ENCODE data around the gene GSTA2. TPM values are rescaled to one million over a fixed set of nuclear protein-coding genes. Genes with fewer than 3 reads are reported as not detected.
"Not testable (repeated sequence)": the region's sequence is repeated elsewhere in the genome, so short reads cannot be mapped to it uniquely, and the experiment has no call there.

Gene GSTA2
- total and polyA plus RNA-seq, 8 donors, result 26.0 to 114 (median 70.1) TPM

DNA sequence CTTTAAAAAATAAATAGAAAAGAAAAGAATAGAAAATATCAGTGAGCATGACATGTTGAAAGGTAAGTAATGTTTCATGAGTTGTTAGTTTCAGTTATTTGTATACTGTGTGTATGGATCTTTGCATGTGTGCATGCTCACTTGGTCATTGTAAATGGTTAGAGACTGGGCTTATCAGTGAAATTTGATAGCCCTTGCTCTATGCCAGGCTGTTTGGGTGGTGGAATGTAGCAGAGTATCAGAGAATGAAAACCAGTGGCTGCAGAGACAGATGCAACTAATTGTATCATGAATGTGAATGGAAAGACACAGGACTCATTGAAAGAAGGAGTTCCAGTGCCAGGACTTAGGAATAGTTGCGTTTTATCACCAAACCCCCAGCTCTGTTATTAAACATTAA is 4.2 kb downstream of the GSTA2 start:
- no peak overlapping the region for H3K4me3 ChIP-seq
- TF ChIP-seq, protein P1, sequence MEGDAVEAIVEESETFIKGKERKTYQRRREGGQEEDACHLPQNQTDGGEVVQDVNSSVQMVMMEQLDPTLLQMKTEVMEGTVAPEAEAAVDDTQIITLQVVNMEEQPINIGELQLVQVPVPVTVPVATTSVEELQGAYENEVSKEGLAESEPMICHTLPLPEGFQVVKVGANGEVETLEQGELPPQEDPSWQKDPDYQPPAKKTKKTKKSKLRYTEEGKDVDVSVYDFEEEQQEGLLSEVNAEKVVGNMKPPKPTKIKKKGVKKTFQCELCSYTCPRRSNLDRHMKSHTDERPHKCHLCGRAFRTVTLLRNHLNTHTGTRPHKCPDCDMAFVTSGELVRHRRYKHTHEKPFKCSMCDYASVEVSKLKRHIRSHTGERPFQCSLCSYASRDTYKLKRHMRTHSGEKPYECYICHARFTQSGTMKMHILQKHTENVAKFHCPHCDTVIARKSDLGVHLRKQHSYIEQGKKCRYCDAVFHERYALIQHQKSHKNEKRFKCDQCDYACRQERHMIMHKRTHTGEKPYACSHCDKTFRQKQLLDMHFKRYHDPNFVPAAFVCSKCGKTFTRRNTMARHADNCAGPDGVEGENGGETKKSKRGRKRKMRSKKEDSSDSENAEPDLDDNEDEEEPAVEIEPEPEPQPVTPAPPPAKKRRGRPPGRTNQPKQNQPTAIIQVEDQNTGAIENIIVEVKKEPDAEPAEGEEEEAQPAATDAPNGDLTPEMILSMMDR (IDR thresholded peaks at IDR 0.05), result no peak
- FAIRE-seq (no peak), DNase-seq (no peak), ATAC-seq (peak; percentile 64 to 77 (median 70))
- peaks cover 0 to 4% (median 0%) of the 10 kb centered on the region in 3 donors for H3K36me3 ChIP-seq
- no peaks in the 10 kb centered on the region for H3K9me3 ChIP-seq
- H3K27me3 ChIP-seq, result no peaks in the 10 kb centered on the region
- WGBS, 2 donors, result 17 to 21% methylated on average over 1 of the region's 1 CpG
- H3K27ac ChIP-seq, result no peak overlapping the region
- H3K4me1 ChIP-seq, result peaks cover 0 to 27% (median 20%) of the 10 kb centered on the region in 3 donors
- intact Hi-C loops (cut with DNase I), result no loop called here

DNA sequence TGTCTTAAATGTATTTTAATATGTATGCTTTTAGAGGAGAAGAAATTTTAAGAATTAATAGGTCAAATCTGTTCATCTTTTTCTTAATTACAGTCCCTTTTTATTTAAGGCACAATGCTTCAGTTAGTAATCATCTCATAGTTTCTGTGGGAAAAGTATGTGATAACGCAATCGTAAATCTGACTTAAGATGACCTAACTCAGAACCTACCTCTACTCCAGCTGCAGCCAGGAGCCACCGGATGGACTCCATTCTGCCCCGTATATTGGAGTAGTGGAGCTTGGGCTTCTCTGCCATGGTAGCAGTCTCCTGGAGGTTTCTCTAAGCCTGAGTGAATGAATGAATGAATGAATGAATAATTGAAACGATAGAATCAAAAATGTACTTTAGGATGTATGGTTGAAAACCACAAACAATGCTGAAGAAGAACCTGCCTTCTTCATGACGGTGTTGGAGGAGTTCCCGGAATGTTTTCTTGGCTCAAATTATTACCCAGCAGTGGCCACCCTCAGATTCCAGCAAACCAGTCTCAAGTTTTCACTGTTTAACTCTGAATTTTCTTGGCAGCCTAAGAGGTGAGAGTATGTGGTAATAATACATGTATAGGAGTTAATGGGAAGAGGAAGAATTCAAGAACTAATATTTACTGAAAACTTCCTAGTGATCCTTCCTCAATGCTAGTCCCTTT is 5.5 kb downstream of the GSTA2 start:
- intact Hi-C loops (cut with DNase I); H3K9me3 ChIP-seq: not testable (repeated sequence)

DNA sequence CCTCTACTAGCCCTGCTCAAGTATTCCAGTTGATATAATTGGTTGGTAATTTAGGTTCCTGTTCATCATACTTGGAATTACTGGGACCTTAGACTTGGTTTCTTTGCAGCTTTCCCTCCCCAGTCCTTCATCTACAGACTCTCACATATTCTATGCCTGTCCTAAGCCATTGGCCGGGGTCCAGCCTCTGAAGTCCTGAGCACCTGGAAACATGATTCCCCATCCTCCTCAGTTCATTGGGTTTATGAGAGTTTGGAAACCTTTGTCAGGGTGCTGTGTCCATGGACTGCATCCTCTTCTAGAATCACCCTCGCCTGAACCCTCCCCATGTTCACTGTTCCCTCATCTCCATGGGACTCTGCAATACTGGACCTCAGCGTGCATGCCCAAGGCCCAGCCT is 8.8 kb downstream of the GSTA2 start:
- Histone ChIP-seq H3K27ac (no peak overlapping the region), H3K36me3 (peaks cover 0 to 38% (median 4%) of the 10 kb centered on the region in 3 donors), H3K27me3 (no peaks in the 10 kb centered on the region), H3K4me3 (no peak overlapping the region), H3K9me3 (no peaks in the 10 kb centered on the region), H3K4me1 (peaks cover 0 to 15% (median 15%) of the 10 kb centered on the region in 3 donors)
- TF ChIP-seq, protein P1 (IDR thresholded peaks at IDR 0.05), result no peak
- FAIRE-seq (no peak), ATAC-seq (no peak), DNase-seq (no peak)
- intact Hi-C loops (cut with DNase I), result no loop called here
- WGBS, 2 donors, result 93 to 95% methylated on average over 3 of the region's 3 CpGs

More for the DNA sequence above, 5.5 kb downstream of the GSTA2 start:
- ATAC-seq, DNase-seq, FAIRE-seq, H3K27me3 ChIP-seq, H3K4me3 ChIP-seq, H3K27ac ChIP-seq: not testable (repeated sequence)
- Histone ChIP-seq H3K4me1 (peaks cover 0 to 27% (median 20%) of the 10 kb centered on the region in 3 donors), H3K36me3 (peaks cover 0 to 14% (median 0%) of the 10 kb centered on the region in 3 donors)
- WGBS, 2 donors, result 48 to 50% methylated on average over 7 of the region's 7 CpGs

DNA sequence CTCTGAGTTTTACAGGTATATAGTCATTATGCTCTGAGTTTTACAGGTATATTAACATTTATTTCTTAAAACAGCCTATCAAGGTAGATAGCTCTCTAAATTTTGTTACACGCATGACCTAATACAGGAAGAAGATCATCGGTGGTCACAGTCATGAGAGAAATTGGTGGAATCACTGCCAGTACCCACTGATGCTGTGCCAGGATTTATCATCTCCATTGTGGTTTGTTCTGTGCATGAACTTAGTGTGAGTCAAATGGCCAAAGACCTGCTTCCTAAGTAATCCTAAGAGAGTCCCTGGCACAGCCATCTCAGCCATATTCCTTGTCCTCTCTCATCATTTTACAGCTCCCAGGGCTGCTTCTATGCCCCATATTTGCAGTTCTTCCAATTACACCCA is 10.1 kb downstream of the GSTA2 start:
- ATAC-seq, DNase-seq, H3K4me3 ChIP-seq: not testable (repeated sequence)

DNA sequence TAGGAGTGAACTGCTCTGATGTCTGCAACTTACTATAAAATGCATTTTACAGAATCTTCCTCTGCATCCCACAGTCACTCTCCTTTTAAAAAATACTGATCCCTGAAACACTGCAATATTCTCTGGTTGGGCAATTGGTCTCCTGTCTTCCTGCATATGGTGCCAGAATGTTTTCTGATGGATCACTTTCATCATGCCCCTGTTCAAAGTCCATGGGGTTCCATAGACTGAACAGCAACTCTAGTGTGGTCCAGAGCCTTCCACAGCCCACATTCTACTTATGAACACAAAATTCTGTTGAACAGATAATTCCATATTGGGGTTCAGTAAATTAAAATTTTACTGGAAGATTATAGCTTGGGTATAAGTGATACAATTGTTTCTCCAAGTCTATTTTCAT is 11.0 kb downstream of the GSTA2 start:
- Histone ChIP-seq H3K27ac (no peak overlapping the region), H3K4me1 (peaks cover 0 to 11% (median 9%) of the 10 kb centered on the region in 3 donors), H3K4me3 (no peak overlapping the region), H3K36me3 (peaks cover 0 to 38% (median 4%) of the 10 kb centered on the region in 3 donors), H3K9me3 (no peaks in the 10 kb centered on the region), H3K27me3 (no peaks in the 10 kb centered on the region)
- TF ChIP-seq, protein P1 (IDR thresholded peaks at IDR 0.05), result no peak
- no peak for FAIRE-seq
- DNase-seq, result no peak
- intact Hi-C loops (cut with DNase I), result no loop called here
- ATAC-seq, result no peak

More for the DNA sequence above, 10.1 kb downstream of the GSTA2 start:
- FAIRE-seq; intact Hi-C loops (cut with DNase I); H3K4me1 ChIP-seq; H3K9me3 ChIP-seq; H3K27ac ChIP-seq; H3K27me3 ChIP-seq: not testable (repeated sequence)
- peaks cover 0 to 38% (median 4%) of the 10 kb centered on the region in 3 donors for H3K36me3 ChIP-seq
- WGBS, 2 donors, result 90 to 91% methylated on average over 2 of the region's 2 CpGs

DNA sequence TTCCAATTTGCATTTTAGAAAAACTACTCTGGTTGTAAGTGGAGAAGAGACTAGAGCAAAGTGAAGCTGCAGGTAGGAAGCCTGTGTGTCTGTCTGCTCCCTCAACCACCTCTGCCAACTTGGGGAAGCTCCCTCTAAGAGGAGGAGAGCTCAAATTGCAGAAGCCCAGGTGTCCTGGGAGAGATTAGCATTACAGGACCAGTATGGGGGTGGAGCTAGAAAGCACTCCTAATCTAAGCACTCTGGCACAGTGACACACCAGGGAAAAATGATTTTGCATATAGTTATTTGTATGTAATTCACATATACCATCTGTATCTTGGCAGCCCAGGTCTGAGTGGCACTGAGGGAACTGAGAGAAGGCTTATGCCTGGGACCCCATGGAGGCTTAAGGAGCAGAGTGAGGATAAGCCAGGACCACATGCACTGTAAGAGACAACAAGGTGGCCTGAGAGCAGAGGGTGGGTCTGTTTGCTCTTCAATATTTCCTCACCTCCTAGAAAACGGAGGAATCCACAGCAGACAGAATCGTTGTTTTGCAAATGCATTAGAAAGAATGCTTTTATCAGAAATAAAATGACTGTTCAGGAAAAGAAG is 13.6 kb downstream of the GSTA2 start:
- H3K27me3 ChIP-seq, result no peaks in the 10 kb centered on the region
- peak overlapping the region in 1 of 4 donors; percentile 11 for H3K27ac ChIP-seq
- WGBS, 2 donors, result 30 to 34% methylated on average over 2 of the region's 2 CpGs
- H3K36me3 ChIP-seq, result peaks cover 0 to 34% (median 4%) of the 10 kb centered on the region in 3 donors
- FAIRE-seq (no peak), DNase-seq (no peak), ATAC-seq (peak in 1 of 4 donors; percentile 6)
- intact Hi-C loops (cut with DNase I), result no loop called here
- TF ChIP-seq, protein P1 (IDR thresholded peaks at IDR 0.05), result no peak
- H3K4me3 ChIP-seq, result no peak overlapping the region
- H3K9me3 ChIP-seq, result no peaks in the 10 kb centered on the region
- peaks cover 7 to 35% (median 31%) of the 10 kb centered on the region in 3 donors for H3K4me1 ChIP-seq

DNA sequence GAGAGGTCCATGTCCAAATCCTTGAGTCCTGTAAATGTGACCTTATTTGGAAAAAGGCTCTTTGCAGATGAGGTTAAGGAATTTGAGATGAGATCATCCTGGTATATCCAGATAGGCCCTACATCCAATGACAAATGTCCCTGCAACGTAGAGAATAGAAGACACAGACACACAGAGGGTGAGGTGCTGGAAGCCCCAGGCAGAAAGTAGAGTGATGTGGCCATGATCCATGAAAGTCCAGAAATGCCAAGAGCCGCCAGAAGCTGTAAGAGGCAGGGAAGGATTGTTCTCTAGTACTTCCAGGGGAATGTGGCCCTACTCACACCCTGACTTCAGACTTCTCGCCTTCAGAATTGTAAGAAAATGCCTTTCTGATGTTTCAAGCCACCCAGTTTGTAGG is 16.0 kb downstream of the GSTA2 start:
- H3K27me3 ChIP-seq; H3K9me3 ChIP-seq; H3K4me3 ChIP-seq; DNase-seq; intact Hi-C loops (cut with DNase I); FAIRE-seq: not testable (repeated sequence)
- ATAC-seq, result peak in 3 of 4 donors; percentile 23 to 40 (median 30)
- WGBS, 2 donors, result 55 to 61% methylated on average over 3 of the region's 3 CpGs
- Histone ChIP-seq H3K4me1 (peaks cover 7 to 35% (median 31%) of the 10 kb centered on the region in 3 donors), H3K36me3 (peaks cover 0 to 20% (median 4%) of the 10 kb centered on the region in 3 donors), H3K27ac (peak overlapping the region in 3 of 4 donors; percentile 46 to 74 (median 69))
